Measurements from ENCODE around the gene IGSF9.

- TF ChIP-seq CTCF (conservative IDR thresholded peaks at IDR 0.05; ENCODE audit: low read depth, low read length) (no peak), ELK1 (IDR thresholded peaks at IDR 0.05; ENCODE audit: borderline replicate concordance, low read depth, low read length) (no peak), BHLHE40 (IDR thresholded peaks at IDR 0.05; ENCODE audit: low read depth, low read length) (no peak), USF2 (IDR thresholded peaks at IDR 0.05; ENCODE audit: low read depth, low read length) (no peak), MXI1 (IDR thresholded peaks at IDR 0.05; ENCODE audit: borderline replicate concordance, low read depth, low read length) (no peak), POLR2A (IDR thresholded peaks at IDR 0.05; ENCODE audit: low read depth, low read length) (no peak)
Observed at GRCh38 chr1:159927211-159927848, 18.1 kb downstream of the IGSF9 start.

Measured in IMR-90 (cell line).